Tibial nerve (tissue), 4 donors: ENCODE data around the gene DYNLT5. TPM values are rescaled to one million over a fixed set of nuclear protein-coding genes. Genes with fewer than 3 reads are reported as not detected.
"Not testable (repeated sequence)": the region's sequence is repeated elsewhere in the genome, so short reads cannot be mapped to it uniquely, and the experiment has no call there.

Source experiments
- DNase-seq, 2 donors: peaks; one replicate each; pipeline ENCODE4 v3.0.0-alpha.2; 2019; ENCODE audit warnings: low spot score in 2 of 2
- H3K27ac ChIP-seq, 4 donors: fragments of 200-600 bp; sonication (generic) in 3 of 4; one replicate each; pipeline ENCODE4 v1.5.1; 2017 to 2019; ENCODE audit warnings: mild to moderate bottlenecking in 1 of 4
- H3K27me3 ChIP-seq, 2 donors: fragments of 200-600 bp; sonication (generic) in 1 of 2; one replicate each; pipeline versions ENCODE4 v1.5.1 to v1.6.0; 2017 to 2019
- H3K36me3 ChIP-seq, 3 donors: fragments of 200-600 bp; sonication (generic); one replicate each; pipeline ENCODE4 v1.5.1; 2018 to 2019
- H3K4me1 ChIP-seq, 4 donors: fragments of 200-600 bp; sonication (generic) in 3 of 4; one replicate each; pipeline ENCODE4 v1.5.1; 2017 to 2019
- H3K4me3 ChIP-seq, 4 donors: fragments of 200-600 bp; sonication (generic) in 3 of 4; one replicate each; pipeline ENCODE4 v1.5.1; 2017 to 2019; ENCODE audit warnings: mild to moderate bottlenecking in 1 of 4, moderate library complexity in 1 of 4
- H3K9me3 ChIP-seq, 4 donors: fragments of 200-600 bp; sonication (generic) in 3 of 4; one replicate each; pipeline ENCODE4 v1.5.1; 2017 to 2019
- EP300 ChIP-seq, 2 donors: sonication (generic); formaldehyde crosslinking; IDR thresholded peaks; one replicate each; pipeline ENCODE4 v1.6.1; 2017; ENCODE audit warnings: antibody characterized with exemption in 2 of 2, mild to moderate bottlenecking in 1 of 2
- POLR2A ChIP-seq, 2 donors: fragments of 450-650 bp; IDR thresholded peaks; one replicate each; pipeline ENCODE4 v1.6.1; 2017; ENCODE audit warnings: antibody characterized with exemption in 2 of 2, mild to moderate bottlenecking in 2 of 2, moderate library complexity in 2 of 2
- WGBS, 2 donors: methylation state at CpG; one replicate each; pipeline ENCODE4 v1.1.5; 2018; 5-methylcytosine and 5-hydroxymethylcytosine counted together
- total RNA-seq, 4 donors: library from RNA; depleted of rRNA; stranded (reverse); fragments of >200 nt; gene quantifications; one replicate each; pipeline ENCODE4 v1.1.0, GENCODE V29; 2016
- TF ChIP-seq, protein P1 (sequence below), 5 experiments: fragments of 200-600 bp in 3 of 5; fragments of 450-650 bp in 2 of 5; sonication (generic) in 3 of 5; IDR thresholded peaks; one replicate each; pipeline ENCODE4 v1.5.1; 2016 to 2019; ENCODE audit warnings: antibody characterized with exemption in 5 of 5, mild to moderate bottlenecking in 3 of 5, moderate library complexity in 2 of 5

Gene DYNLT5
- total RNA-seq, 4 donors from 2014 or later = 0.78 to 6.3 (median 4.5) TPM; not detected in 1

DNA sequence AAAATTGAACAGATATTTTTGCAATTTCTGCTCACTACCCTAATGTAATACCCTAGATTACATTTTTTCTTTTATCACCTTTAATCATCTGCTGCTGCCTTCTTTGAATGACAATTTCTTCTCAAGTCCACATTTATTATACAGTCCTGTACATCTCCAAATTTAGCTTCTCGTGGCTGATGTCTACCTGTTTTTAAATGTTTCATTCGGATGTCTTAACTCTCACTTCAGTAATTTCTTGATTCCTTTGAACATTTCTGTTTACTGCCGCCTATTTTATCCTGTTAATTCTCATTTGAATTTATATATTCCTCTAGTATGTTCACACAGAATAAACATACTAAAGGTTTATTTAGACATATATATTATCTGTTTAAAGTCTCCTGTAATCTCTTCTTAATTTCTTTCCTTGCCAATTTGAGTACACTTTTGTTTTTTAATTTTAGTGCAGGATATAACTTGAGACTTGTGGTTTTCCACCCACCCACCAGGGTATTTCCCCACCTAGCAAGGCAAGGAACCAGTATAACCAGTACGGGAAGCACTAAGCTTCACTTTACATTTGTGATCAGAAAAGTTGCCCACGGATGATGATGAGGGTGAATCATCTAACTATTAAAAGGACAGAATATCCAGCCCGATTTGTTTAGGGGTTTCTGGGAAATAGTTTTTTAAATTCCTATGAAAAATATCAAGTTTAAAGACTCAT lies 36.1 kb downstream of the DYNLT5 start:
- no peak for DNase-seq
- TF ChIP-seq, protein P1, sequence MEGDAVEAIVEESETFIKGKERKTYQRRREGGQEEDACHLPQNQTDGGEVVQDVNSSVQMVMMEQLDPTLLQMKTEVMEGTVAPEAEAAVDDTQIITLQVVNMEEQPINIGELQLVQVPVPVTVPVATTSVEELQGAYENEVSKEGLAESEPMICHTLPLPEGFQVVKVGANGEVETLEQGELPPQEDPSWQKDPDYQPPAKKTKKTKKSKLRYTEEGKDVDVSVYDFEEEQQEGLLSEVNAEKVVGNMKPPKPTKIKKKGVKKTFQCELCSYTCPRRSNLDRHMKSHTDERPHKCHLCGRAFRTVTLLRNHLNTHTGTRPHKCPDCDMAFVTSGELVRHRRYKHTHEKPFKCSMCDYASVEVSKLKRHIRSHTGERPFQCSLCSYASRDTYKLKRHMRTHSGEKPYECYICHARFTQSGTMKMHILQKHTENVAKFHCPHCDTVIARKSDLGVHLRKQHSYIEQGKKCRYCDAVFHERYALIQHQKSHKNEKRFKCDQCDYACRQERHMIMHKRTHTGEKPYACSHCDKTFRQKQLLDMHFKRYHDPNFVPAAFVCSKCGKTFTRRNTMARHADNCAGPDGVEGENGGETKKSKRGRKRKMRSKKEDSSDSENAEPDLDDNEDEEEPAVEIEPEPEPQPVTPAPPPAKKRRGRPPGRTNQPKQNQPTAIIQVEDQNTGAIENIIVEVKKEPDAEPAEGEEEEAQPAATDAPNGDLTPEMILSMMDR (IDR thresholded peaks at IDR 0.05) = no peak
- TF ChIP-seq EP300 (IDR thresholded peaks at IDR 0.05) (no peak), POLR2A (IDR thresholded peaks at IDR 0.05) (no peak)
- Histone ChIP-seq H3K9me3 (no peaks in the 10 kb centered on the region), H3K27ac (no peak overlapping the region), H3K36me3 (no peaks in the 10 kb centered on the region), H3K27me3 (no peaks in the 10 kb centered on the region), H3K4me3 (no peak overlapping the region), H3K4me1 (no peaks in the 10 kb centered on the region)
- WGBS, 2 donors = 77 to 78% methylated on average over 6 of the region's 6 CpGs

DNA sequence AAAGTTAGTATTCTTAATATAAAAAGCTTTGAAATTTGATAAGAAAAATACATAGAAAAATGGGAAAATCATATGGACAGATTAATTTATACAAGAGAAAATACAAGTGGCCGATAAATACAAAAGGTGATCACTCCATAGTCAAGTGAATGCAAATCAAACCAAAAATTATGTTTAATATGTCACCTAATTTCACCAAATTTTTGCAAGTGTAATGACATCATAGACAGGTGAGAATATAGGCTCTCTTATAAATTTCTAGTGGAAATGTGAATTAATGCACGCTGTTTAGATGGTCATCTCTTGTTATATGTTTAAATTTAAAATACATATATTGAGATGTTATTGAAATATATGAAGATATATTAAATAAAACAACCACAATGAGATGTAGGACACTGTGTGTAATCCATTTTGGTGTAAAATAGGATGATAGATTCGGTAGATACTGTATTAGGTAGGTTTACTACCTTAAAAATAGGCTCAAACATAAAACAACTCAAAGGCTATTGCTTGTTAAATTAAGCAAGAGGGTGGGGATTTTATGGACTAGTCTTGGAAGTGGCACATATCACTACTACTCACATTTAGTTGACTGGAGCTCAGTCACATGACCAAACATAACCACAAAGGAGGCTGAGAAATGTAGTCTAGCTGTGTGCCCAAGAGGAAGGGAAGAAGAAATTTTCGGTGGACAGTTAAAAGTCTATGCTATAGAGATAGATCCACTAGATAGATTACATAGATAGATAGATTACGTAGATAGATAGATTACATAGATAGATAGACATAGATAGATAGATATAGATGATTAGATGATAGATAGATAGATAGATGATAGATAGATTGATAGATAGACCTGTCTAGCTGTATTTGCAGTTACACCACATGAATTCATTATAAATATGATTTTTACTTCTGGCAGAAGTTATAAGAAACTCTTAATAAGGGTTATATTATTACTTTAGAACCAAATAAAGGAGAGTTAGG lies 39.7 kb downstream of the DYNLT5 start:
- H3K9me3 ChIP-seq = no peaks in the 10 kb centered on the region
- no peak for TF ChIP-seq POLR2A (IDR thresholded peaks at IDR 0.05)
- no peak for TF ChIP-seq EP300 (IDR thresholded peaks at IDR 0.05)
- TF ChIP-seq, protein P1 (IDR thresholded peaks at IDR 0.05) = no peak
- 81 to 94% methylated on average over 5 of the region's 5 CpGs for WGBS, 2 donors
- no peak overlapping the region for H3K27ac ChIP-seq
- H3K4me3 ChIP-seq = no peak overlapping the region
- no peaks in the 10 kb centered on the region for H3K27me3 ChIP-seq
- H3K4me1 ChIP-seq = no peaks in the 10 kb centered on the region
- H3K36me3 ChIP-seq = no peaks in the 10 kb centered on the region
- no peak for DNase-seq

DNA sequence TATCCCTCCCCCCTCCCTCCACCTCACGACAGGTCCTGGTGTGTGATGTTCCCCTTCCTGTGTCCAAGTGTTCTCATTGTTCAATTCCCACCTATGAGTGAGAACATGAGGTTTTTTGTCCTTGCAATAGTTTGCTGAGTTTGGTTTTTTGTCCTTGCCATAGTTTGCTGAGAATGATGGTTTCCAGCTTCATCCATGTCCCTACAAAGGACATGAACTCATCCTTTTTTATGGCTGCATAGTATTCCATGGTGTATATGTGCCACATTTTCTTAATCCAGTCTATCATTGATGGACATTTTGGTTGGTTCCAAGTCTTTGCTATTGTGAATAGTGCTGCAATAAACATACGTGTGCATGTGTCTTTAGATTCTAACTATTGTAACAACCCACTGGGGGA lies 43.6 kb downstream of the DYNLT5 start:
- H3K9me3 ChIP-seq, H3K27me3 ChIP-seq, H3K27ac ChIP-seq, H3K36me3 ChIP-seq, H3K4me3 ChIP-seq, DNase-seq, H3K4me1 ChIP-seq: not testable (repeated sequence)
- WGBS, 2 donors = 91 to 95% methylated on average over 2 of the region's 2 CpGs

DNA sequence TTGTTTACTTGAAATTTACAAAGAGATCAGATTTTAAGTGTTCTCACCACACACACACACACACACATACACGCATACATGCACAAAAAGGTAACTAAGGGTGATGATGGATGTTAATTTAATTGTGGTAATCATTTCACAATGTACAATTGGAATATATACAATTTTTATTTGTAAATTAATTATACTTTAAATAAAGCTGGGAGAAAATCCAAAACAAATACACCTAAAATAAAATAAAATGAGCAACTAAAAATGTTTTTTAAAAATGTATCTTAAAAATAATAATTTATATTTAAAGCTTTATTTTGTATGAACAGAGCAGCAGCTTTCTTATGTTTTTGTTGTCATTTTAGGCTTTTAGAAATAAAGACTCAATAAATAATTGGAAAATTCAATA lies 57.0 kb downstream of the DYNLT5 start:
- Histone ChIP-seq H3K4me3 (no peak overlapping the region), H3K4me1 (no peaks in the 10 kb centered on the region), H3K9me3 (no peaks in the 10 kb centered on the region), H3K27ac (peak overlapping the region in 1 of 4 donors; percentile 34), H3K36me3 (no peaks in the 10 kb centered on the region), H3K27me3 (no peaks in the 10 kb centered on the region)
- WGBS, 2 donors = 96 to 98% methylated on average over 1 of the region's 1 CpG
- TF ChIP-seq, protein P1 (IDR thresholded peaks at IDR 0.05) = no peak
- TF ChIP-seq EP300 (IDR thresholded peaks at IDR 0.05) = no peak
- no peak for TF ChIP-seq POLR2A (IDR thresholded peaks at IDR 0.05)
- DNase-seq = no peak

DNA sequence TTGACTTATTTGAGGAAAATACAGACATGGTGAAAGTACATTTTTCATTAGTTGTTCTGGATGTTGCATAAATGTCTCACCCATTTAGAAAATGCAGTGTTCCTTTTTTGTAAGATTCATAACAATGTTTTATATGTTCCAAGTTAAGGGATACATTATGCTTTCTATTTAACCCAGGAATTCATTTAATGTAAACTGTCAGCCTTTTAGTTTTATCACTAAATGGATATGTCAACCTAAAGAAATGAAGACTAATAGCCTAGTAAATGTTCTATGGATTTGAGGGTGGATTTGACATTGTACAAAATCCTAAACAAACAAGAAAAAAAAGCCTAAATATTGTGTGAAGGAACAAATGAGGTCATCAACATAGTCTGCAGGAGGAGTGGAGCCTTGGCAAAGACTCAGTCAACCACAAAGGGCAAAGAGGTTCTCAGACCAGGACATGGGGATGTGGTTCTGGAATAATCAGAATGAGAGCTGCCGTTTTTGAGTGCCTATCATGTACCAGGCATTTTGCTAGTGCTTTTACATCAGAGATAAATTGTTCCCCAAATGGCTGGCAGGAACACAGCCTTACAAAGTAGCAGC lies 57.6 kb downstream of the DYNLT5 start:
- H3K4me3 ChIP-seq = no peak overlapping the region
- H3K27me3 ChIP-seq = no peaks in the 10 kb centered on the region
- H3K27ac ChIP-seq = peak overlapping the region in 1 of 4 donors; percentile 34
- H3K4me1 ChIP-seq = no peaks in the 10 kb centered on the region
- WGBS, 2 donors = 50 to 58% methylated on average over 1 of the region's 1 CpG
- H3K9me3 ChIP-seq = no peaks in the 10 kb centered on the region
- DNase-seq = no peak
- TF ChIP-seq POLR2A (IDR thresholded peaks at IDR 0.05) = no peak
- TF ChIP-seq, protein P1 (IDR thresholded peaks at IDR 0.05) = no peak
- TF ChIP-seq EP300 (IDR thresholded peaks at IDR 0.05) = no peak
- H3K36me3 ChIP-seq = no peaks in the 10 kb centered on the region
